ENCODE results near the gene CCDC9B. TPM values are rescaled to one million over a fixed set of nuclear protein-coding genes. Genes with fewer than 3 reads are reported as not detected.

Gene CCDC9B
- total and polyA plus RNA-seq, 7 donors: 14.5 to 161 (median 87.0) TPM

GRCh38 chr15:40316931-40317330 lies 23.8 kb downstream of the CCDC9B start:
- no peaks in the 10 kb centered on the region for H3K27me3 ChIP-seq (ENCODE audit: insufficient read depth in 3 of 3, low read length in 2 of 3)
- TF ChIP-seq CTCF (IDR thresholded peaks at IDR 0.05): no peak
- H3K9me3 ChIP-seq: no peaks in the 10 kb centered on the region
- H3K36me3 ChIP-seq (ENCODE audit: insufficient read depth in 1 of 2, low read depth in 1 of 2): no peaks in the 10 kb centered on the region
- DNase-seq: no peak
- ATAC-seq: no peak
- no peak overlapping the region for H3K4me3 ChIP-seq
- no peak overlapping the region for H3K27ac ChIP-seq
- intact Hi-C loops (cut with DNase I): no loop called here
- 74 to 82% (median 80%) methylated on average over 3 of the region's 3 CpGs for WGBS, 3 donors
- peaks cover 3% of the 10 kb centered on the region for H3K4me1 ChIP-seq

GRCh38 chr15:40314723-40315276 lies 25.9 kb downstream of the CCDC9B start:
- TF ChIP-seq CTCF (IDR thresholded peaks at IDR 0.05): no peak
- Histone ChIP-seq H3K27me3 (ENCODE audit: insufficient read depth in 3 of 3, low read length in 2 of 3) (no peaks in the 10 kb centered on the region), H3K27ac (no peak overlapping the region), H3K36me3 (ENCODE audit: insufficient read depth in 1 of 2, low read depth in 1 of 2) (no peaks in the 10 kb centered on the region), H3K4me3 (no peak overlapping the region), H3K9me3 (no peaks in the 10 kb centered on the region), H3K4me1 (no peaks in the 10 kb centered on the region)
- no peak for DNase-seq
- intact Hi-C loops (cut with DNase I): no loop called here
- WGBS, 3 donors: 63 to 84% (median 70%) methylated on average over 4 of the region's 4 CpGs
- ATAC-seq: peak in 3 of 4 donors; percentile 58 to 75 (median 69)

DNA sequence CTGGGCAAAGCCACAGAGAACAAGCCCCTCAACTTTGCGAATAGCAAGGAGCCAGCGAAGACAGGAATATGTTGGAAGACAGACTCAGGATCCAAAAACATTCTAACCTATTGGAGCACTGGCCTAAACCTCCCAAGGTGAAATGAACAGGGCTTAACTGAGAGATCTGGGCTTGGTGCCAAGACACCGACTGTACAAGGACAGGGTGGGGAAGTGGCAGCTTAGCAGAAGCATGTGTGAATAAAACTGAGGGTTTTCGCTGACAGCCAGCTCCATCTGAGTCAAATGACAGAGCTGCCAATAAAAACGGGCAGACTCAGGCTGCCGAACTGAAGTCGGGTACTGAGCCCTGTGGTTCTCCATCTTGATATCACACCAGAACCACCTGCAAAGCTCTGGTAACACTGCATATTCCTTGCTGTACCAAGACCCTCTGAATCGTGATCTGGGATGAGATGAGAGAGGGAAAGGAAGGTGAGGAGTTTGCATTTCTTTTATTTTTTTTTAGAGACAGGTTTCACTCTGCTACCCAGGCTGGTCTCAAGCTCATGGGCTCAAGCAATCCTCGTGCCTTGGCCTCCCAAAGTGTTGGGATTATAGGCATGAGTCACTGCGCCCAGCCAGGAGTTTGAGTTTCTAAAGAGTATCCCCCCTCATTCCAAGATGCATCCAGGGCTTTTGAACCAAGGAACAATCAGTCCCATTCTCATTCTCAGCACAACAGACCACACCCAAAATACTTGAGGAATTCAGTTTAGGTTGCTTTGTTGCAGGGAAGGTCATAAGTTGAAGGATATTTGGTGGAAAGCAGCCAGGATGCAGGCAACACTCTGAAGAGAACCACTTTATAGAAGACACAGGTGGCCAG lies 27.0 kb downstream of the CCDC9B start:
- no peak overlapping the region for H3K27ac ChIP-seq
- peak in 3 of 4 donors; percentile 33 to 78 (median 64) for ATAC-seq
- 42 to 46% (median 44%) methylated on average over 10 of the region's 10 CpGs for WGBS, 3 donors

DNA sequence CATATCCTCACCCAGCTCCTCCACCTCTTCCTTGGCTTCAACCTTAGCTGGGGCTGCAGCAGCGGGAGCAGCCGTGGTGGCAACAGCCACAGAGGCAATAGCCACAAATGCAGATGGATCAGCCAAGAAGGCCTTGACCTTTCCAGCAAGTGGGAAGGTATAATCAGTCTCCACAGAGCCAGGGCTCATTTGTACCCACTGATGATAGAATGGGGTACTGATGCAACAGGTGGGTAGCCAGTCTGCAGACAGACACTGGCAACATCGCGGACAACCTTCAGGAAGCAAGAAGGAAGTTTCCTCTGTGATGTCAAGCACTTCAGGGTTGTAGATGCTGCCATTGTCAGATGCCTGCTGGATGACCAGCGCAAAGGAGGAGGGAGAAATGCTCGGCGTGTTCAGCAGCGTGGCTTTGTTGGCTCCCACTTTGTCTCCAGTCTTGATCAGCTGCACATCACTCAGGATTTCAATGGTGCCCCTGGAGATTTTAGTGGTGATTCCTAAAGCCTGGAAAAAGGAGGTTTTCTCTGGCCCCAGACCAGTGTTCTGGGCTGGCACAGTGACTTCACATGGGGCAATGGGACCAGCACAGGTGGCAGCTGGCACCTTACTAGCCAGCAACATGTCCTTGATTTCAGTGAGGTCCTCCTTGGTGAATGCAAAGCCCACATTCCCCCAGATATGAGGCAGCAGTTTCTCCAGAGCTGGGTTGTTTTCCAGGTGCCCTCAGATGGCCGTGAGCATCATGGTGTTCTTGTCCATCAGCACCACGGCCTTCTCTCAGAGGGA lies 28.2 kb downstream of the CCDC9B start:
- DNase-seq: no peak
- no peak overlapping the region for H3K27ac ChIP-seq

More for the DNA sequence above, 27.0 kb downstream of the CCDC9B start:
- Histone ChIP-seq H3K4me3 (no peak overlapping the region), H3K4me1 (no peaks in the 10 kb centered on the region), H3K9me3 (no peaks in the 10 kb centered on the region), H3K36me3 (ENCODE audit: insufficient read depth in 1 of 2, low read depth in 1 of 2) (no peaks in the 10 kb centered on the region), H3K27me3 (ENCODE audit: insufficient read depth in 3 of 3, low read length in 2 of 3) (no peaks in the 10 kb centered on the region)
- DNase-seq: no peak
- no peak for TF ChIP-seq CTCF (IDR thresholded peaks at IDR 0.05)
- intact Hi-C loops (cut with DNase I): no loop called here

More for the DNA sequence above, 28.2 kb downstream of the CCDC9B start:
- intact Hi-C loops (cut with DNase I): no loop called here
- H3K27me3 ChIP-seq (ENCODE audit: insufficient read depth in 3 of 3, low read length in 2 of 3): no peaks in the 10 kb centered on the region
- WGBS, 3 donors: 73 to 84% (median 79%) methylated on average over 10 of the region's 10 CpGs
- ATAC-seq: no peak
- no peaks in the 10 kb centered on the region for H3K4me1 ChIP-seq
- no peaks in the 10 kb centered on the region for H3K36me3 ChIP-seq (ENCODE audit: insufficient read depth in 1 of 2, low read depth in 1 of 2)
- no peaks in the 10 kb centered on the region for H3K9me3 ChIP-seq
- no peak overlapping the region for H3K4me3 ChIP-seq
- no peak for TF ChIP-seq CTCF (IDR thresholded peaks at IDR 0.05)
